ENCODE data around the gene ENTPD7. TPM values are rescaled to one million over a fixed set of nuclear protein-coding genes. Genes with fewer than 3 reads are reported as not detected.

The ENTPD7 gene
- total and polyA plus RNA-seq, 9 of the 15 experiments (the other 6 are each of a cell fraction or from before 2014, with no cell fraction given): 1.4 to 13.9 (median 8.5) TPM

DNA sequence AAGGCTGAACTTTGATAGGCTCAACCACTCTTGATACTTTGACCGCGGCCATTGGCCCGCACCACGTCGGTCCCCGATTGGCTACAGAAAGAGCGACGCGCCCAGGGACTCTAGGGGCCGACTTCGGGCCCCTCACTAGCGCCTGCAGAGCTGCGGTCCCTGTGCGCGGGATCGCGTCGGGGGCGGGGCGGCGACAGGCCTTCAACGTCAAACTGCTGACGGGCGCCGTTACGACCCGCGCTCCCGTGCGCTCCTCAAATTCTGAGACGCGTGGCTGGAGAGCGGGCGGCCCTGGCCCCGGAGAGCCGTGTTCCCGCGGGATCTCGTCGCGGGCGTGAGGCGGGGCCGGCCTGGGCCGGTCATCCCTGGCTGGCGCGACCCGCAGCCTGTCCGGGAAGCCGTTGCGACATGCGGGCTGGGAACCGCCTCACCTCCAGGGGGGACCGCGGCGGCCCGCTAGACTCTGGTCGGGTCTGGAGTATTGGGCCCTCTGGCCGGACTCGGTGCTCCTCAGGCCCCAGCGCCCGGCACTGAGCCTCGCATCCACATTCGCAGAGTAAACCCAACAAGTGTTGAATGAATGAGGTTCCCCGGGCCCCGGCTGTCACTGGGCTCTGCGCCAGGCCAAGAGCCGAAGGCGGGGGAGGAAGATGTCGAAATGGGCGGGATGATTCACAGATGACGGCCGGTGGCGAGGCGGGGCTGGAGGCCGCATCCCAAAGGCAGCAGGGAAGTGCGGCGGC, 38.4 kb upstream of the ENTPD7 start (continued):
- TF ChIP-seq KLF6 (CRISPR knock-in tag; IDR thresholded peaks at IDR 0.05; ENCODE audit: borderline replicate concordance) (no peak), ZNF561 (CRISPR knock-in tag; conservative IDR thresholded peaks at IDR 0.05) (no peak), TGIF2 (CRISPR knock-in tag; IDR thresholded peaks at IDR 0.05) (no peak), SETDB1 (IDR thresholded peaks at IDR 0.05; ENCODE audit: low read length) (no peak), CREM (IDR thresholded peaks at IDR 0.05; ENCODE audit: low read depth) (peak; percentile 77), XRCC3 (IDR thresholded peaks at IDR 0.05) (no peak), MTF1 (CRISPR knock-in tag; IDR thresholded peaks at IDR 0.05; ENCODE audit: borderline replicate concordance) (no peak)
- TF ChIP-seq, protein P1, sequence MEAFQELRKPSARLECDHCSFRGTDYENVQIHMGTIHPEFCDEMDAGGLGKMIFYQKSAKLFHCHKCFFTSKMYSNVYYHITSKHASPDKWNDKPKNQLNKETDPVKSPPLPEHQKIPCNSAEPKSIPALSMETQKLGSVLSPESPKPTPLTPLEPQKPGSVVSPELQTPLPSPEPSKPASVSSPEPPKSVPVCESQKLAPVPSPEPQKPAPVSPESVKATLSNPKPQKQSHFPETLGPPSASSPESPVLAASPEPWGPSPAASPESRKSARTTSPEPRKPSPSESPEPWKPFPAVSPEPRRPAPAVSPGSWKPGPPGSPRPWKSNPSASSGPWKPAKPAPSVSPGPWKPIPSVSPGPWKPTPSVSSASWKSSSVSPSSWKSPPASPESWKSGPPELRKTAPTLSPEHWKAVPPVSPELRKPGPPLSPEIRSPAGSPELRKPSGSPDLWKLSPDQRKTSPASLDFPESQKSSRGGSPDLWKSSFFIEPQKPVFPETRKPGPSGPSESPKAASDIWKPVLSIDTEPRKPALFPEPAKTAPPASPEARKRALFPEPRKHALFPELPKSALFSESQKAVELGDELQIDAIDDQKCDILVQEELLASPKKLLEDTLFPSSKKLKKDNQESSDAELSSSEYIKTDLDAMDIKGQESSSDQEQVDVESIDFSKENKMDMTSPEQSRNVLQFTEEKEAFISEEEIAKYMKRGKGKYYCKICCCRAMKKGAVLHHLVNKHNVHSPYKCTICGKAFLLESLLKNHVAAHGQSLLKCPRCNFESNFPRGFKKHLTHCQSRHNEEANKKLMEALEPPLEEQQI (IDR thresholded peaks at IDR 0.05): no peak
- TF ChIP-seq, protein P2, sequence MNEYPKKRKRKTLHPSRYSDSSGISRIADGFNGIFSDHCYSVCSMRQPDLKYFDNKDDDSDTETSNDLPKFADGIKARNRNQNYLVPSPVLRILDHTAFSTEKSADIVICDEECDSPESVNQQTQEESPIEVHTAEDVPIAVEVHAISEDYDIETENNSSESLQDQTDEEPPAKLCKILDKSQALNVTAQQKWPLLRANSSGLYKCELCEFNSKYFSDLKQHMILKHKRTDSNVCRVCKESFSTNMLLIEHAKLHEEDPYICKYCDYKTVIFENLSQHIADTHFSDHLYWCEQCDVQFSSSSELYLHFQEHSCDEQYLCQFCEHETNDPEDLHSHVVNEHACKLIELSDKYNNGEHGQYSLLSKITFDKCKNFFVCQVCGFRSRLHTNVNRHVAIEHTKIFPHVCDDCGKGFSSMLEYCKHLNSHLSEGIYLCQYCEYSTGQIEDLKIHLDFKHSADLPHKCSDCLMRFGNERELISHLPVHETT (CRISPR knock-in tag; conservative IDR thresholded peaks at IDR 0.05 in 1 of 2, IDR thresholded peaks at IDR 0.05 in 1 of 2): no peak
- TF ChIP-seq, protein P3, sequence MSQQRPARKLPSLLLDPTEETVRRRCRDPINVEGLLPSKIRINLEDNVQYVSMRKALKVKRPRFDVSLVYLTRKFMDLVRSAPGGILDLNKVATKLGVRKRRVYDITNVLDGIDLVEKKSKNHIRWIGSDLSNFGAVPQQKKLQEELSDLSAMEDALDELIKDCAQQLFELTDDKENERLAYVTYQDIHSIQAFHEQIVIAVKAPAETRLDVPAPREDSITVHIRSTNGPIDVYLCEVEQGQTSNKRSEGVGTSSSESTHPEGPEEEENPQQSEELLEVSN (IDR thresholded peaks at IDR 0.05; ENCODE audit: borderline replicate concordance in 1 of 2, extremely low read depth in 1 of 2, insufficient read depth in 1 of 2, insufficient read length in 1 of 2, low read depth in 1 of 2, low read length in 1 of 2, poor library complexity in 1 of 2, severe bottlenecking in 1 of 2): peak; percentile 68 to 91
- TF ChIP-seq, protein P4, sequence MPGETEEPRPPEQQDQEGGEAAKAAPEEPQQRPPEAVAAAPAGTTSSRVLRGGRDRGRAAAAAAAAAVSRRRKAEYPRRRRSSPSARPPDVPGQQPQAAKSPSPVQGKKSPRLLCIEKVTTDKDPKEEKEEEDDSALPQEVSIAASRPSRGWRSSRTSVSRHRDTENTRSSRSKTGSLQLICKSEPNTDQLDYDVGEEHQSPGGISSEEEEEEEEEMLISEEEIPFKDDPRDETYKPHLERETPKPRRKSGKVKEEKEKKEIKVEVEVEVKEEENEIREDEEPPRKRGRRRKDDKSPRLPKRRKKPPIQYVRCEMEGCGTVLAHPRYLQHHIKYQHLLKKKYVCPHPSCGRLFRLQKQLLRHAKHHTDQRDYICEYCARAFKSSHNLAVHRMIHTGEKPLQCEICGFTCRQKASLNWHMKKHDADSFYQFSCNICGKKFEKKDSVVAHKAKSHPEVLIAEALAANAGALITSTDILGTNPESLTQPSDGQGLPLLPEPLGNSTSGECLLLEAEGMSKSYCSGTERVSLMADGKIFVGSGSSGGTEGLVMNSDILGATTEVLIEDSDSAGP (CRISPR knock-in tag; IDR thresholded peaks at IDR 0.05): no peak
